ENCODE measurements around the gene ATP1B1.

ATP1B1 gene

DNA sequence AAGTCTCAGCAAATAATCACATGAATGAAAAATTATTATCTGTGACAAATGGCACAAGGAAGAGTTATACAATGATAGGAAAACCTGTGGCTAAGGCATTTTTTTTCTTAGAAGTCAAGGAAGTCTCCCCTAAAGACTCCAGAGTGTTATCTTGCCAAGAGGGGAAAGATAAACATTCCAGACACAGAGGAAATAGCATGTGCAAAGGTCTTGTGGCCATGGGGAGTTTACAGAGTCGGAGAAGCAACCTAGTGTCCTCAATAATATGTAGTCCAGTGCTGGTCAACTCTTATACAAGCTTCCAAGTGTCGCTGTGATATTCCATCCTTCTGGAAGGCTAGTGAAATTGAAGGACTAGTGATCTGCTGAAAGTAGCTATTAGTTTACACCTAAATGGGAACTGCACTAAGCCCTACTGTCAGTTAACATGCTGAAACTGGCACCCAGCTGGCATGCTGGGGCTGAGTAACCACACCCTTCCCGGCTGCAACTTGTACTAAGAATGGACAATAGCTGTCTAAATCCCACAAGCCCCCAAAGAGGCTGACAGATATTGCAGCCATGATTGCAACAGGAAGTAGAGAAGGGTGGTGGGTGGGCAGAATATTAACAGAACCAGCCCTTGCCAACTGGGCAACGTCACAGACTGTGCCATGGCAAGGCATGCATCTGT lies 11.5 kb upstream of the ATP1B1 start:
- DNase-seq, result no peak

- no peak for DNase-seq
Observed at GRCh38 chr1:169098380-169098779, 8.1 kb upstream of the ATP1B1 start.

DNA sequence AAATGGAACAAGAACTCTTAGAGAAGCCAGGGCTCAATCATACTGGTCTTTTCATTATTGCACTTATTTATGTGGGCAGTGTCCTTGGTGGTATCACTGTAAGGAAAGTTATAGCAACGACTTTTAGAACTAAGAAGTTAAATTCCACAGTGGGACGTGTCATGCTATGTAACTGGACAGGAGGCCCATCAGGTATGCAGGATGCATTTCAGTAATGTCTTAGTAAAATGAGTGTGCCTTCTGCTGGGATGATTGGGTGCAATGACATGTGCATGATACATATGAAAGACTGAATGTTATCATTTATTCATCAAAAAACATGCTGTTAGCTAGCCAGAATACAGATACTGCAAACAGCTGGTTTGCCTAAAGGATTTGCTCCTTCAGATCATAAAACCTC lies 6.9 kb upstream of the ATP1B1 start:
- no peak for DNase-seq

DNA sequence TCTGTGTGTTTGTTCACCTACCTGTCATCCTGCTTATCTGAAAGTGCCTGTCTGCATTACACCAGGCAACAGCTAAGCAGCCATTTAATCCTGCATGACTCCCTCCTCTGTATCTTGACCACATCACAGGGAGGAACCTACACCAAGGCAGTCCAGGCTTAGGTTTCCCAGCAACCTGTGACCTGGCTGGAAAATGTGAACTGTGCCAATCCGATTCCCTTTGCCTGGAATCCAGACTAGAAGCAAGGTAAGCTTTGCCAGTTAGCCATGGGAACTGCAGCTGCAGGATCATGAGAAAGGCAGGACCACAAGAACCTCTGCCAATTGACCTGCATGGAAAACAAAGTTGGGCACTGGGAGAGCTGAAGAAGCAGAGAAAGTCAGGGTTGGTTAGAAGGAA lies 6.3 kb upstream of the ATP1B1 start:
- no peak for DNase-seq

GRCh38 chr1:169100651-169101088 lies 5.8 kb upstream of the ATP1B1 start:
- DNase-seq, result no peak

DNA sequence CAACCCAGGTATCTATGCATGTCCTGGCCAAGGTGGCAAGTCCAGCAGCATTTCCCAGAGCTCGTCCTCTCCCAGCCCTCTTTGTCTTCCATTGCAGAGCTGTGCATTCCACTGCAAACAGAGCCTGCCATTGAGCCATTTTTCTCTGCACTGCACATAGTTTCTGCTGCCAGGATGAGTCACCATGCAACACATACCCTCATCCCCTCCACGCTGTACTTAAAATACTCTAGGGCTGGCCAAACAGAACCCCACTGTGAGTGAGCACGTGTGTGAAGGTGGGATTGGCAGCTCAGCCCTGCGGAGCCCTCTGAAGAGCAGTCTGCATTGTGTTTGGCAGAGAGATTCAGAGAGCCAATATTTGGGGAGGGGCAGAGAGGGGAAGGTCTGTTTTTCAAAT lies 3.9 kb upstream of the ATP1B1 start:
- DNase-seq, result no peak

- no peak for DNase-seq
Observed at GRCh38 chr1:169103002-169103401, 3.5 kb upstream of the ATP1B1 start.

- DNase-seq, result no peak
Observed at GRCh38 chr1:169103480-169103893, 3.0 kb upstream of the ATP1B1 start.

DNA sequence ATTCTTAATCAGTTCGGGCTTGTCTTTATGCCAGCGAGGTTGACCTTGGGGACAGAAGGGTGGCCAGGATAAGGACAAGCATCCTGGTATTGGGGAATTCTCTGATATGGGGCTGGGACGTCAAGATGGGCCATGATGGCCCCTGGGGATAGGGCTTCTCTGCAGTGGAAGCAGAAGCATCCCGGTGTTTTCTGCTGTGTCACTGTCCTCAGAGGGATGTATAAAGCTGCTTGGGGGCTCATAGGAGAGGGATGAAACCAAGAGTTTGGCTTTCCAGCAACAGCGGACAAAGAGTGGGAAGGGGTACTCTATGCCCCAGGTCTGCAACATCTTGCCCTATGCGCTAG lies 1.4 kb upstream of the ATP1B1 start:
- no peak for DNase-seq

GRCh38 chr1:169105434-169106094 lies 926 bp upstream of the ATP1B1 start:
- no peak for DNase-seq

DNA sequence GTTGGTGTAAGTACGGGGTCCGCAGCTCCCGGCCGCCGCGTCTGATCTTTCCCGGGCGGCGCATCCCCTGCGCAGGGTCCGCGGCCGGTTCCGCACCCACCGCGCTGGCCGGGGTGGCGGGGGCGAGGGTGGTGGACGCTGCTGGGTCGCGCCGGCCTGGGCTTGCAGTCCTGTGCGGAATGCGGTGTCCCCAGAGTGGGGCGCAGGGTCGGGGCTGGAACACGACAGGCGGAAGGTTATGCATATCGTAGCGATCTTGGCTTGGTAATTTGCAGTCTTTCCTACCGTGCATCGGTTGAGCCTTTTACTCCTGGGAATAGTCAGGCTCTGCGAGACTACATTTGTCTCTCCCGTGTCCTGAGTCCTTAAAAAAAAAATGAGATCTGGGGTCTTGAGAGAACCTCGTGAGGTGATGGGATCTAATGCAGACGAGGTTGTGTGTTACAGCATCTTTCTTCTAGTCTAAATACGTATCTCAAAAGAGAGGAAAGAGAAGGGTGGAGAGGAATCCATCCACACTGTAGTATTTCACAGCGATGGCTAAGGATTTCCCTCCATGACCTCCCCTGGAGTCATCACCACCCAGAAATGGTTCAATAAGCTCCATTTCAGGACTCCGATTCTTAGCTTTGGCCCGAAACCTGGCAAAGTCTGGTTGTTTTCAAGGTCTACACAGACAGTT lies 572 bp downstream of the ATP1B1 start:
- peak; percentile 61 for DNase-seq

- DNase-seq, result no peak
Observed at GRCh38 chr1:169107603-169108208, 1.2 kb downstream of the ATP1B1 start.

GRCh38 chr1:169108223-169108622 lies 1.7 kb downstream of the ATP1B1 start:
- DNase-seq, result no peak

- DNase-seq, result no peak
Observed at GRCh38 chr1:169108863-169109560, 2.5 kb downstream of the ATP1B1 start.

DNA sequence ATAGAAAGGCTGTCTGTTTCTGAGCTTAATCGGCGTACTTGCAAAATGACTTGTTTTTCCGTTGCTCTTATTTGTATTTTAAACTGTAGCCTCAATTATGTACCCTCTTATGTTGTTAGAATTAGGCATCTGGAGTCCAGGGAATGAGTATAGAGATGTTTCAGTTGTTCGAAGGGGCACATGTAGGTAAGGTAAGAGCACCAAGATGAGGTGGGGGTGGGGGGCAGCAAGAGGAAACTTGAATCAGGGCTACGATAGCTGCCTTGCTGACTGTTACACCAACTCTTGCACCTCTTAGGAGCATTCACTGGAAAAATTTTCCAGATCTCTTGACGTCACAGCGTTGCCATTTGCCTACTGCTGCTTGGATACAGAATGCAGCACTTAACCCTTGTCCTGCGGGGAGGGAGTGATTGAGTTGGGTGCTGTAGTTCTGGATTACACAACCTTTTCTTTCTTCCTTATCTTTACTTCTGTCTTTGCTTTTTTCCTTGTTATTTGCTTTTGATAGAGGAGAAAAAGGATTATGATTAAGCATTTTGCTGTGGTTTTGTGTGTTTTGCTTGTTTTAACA lies 3.2 kb downstream of the ATP1B1 start:
- no peak for DNase-seq

DNA sequence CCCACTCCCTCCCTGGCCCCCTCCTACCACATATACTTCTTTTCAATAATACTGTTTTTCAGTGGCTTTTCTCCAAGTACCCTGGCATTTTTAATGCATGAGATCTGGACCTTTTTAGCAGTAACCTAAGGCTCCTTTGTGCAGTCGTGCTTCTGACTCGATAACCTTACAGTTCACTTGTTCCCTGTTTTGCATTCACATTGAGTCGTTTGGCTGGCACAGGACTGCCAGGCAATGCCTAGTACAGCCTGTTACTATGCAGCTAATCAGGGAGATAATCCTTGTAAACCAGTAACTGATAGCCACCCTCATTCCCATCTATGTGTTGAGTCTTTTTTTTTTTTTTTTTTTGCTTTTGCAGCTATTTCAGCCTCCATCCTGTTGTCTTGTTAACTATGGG lies 3.7 kb downstream of the ATP1B1 start:
- DNase-seq, result no peak

DNA sequence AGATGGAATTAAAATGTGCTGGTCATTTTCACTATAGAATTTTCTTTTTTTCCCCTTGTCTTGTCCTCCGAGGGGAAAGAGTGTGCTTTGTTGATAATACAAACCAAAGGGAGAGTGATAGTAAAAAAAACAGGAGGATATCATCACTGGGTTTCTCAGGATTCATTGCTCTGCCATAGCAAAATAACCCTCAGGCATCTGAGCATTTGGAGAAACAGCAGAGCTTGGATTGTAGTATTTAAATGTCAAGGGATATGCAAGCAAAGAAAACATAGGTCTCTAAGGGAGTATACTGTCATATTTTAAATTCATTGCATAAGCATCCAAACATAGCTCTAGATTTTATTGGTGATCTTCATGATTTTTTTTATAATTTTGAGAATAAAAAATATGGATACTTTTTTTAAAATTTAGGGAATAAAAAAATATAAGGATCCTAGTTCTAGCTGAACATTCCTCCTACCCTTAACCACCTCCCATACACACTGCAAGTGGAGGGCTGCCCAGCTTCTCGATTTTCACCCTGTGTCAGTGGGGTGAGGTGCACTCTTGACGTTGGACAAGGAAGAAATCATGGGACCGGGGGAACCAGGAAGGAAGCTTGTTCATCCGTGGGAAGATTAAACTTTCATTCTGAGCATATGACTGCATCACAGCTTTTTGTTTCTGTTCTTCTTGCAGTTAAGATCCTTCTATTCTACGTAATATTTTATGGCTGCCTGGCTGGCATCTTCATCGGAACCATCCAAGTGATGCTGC lies 4.4 kb downstream of the ATP1B1 start:
- no peak for DNase-seq

DNA sequence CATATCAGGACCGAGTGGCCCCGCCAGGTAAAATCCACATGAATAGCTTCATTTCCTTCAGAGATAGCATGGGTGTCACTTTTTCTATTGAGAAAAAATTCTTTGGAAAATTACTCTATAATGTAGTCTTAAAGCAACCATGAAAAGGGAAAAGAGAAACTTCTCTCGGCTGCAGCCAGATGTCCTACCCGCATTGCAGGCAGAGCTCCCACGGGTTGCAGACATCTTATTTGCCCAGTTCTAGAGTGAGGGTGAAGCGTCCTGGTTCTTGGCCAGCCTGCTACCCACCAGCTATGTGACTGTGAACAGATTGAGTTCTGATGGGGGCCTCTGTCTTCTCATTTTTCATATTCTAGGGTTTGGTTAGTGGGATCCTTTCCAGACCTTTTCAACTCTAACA lies 5.0 kb downstream of the ATP1B1 start:
- no peak for DNase-seq

DNA sequence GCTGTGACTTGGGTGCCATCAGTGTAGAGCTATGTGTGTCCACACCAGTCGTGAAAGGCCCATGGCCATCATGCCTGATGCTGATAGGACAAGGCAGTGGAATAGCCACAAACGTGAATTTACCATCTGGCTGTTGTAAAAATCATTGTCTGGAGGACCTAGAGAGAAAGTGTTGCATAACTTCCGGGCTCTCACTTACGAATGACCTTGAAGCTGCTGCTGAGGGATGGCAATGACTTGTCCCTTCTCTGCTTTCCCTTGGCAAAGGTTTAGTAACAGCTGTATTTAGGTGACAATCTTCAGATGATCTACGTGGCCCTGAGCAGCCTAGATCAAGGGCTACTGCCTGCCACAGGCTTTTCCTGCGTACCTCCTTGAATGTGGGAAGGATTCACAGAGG lies 5.8 kb downstream of the ATP1B1 start:
- no peak for DNase-seq

GRCh38 chr1:169113613-169114119 lies 7.2 kb downstream of the ATP1B1 start:
- no peak for DNase-seq

DNA sequence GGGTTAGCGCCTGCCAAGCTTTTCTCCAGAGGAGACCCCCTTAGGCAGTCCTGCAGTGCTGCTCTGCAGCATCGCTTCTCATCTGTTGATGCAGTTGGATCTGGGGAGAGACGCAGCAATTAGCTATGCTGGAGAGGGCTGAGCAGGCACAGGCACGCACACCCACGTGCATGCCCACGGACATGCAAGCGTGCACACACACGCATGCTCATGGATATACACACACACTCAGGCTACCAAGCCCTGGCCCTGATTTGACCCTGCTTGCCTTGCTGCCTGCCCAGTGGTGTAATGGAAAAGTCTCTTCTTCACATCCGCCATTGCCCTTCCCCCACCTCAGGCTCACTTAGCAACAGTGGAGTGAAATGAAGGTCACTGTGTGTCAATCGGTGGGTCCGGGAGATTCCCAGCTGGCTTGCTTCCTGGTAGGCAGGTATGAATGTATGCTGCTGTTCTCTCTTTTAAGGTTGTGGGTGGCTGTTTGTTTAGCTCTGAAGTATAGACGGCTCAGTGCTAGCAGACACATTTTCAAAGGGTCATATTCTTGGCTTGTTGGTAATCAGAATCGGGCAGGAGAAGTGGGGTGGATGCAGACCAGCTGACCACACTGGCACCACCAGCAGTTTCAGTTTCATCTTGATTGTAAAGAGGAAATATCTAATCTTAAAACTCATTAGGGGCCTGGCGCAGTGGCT lies 9.5 kb downstream of the ATP1B1 start:
- DNase-seq, result no peak
